Mesothelial cell of epicardium (in vitro differentiated cells): Measurements from ENCODE around the gene CHD6. TPM values are rescaled to one million over a fixed set of nuclear protein-coding genes. Genes with fewer than 3 reads are reported as not detected.

Experiments used
- DNase-seq, 2 experiments: peaks; one replicate each; pipeline ENCODE4 v3.0.0; 2021; ENCODE audit warnings: low spot score in 2 of 2; ENCODE audit not compliant: unreplicated experiment in 2 of 2
- H3K27ac Mint-ChIP-seq: 2 replicates; pipeline ENCODE4 v1.8.0; 2021; ENCODE audit warnings: mixed read lengths
- H3K27me3 Mint-ChIP-seq: 2 replicates; pipeline ENCODE4 v1.8.0; 2021; ENCODE audit warnings: low read depth, mixed read lengths
- H3K36me3 Mint-ChIP-seq: 2 replicates; pipeline ENCODE4 v1.8.0; 2021; ENCODE audit warnings: mixed read lengths
- H3K4me1 Mint-ChIP-seq: 2 replicates; pipeline ENCODE4 v1.8.0; 2021; ENCODE audit warnings: mixed read lengths
- H3K4me3 Mint-ChIP-seq: 2 replicates; pipeline ENCODE4 v1.8.0; 2021; ENCODE audit warnings: mild to moderate bottlenecking, moderate library complexity, mixed read lengths
- H3K9me3 Mint-ChIP-seq: 2 replicates; pipeline ENCODE4 v1.8.0; 2021; ENCODE audit warnings: mixed read lengths
- total RNA-seq: library from RNA; stranded (reverse); gene quantifications from 3 replicates; pipeline ENCODE4 v1.2.1, GENCODE V29; 2021
- TF ChIP-seq, protein P1 (sequence below): fragments of 200-600 bp; sonication (generic); IDR thresholded peaks from one replicate; pipeline ENCODE4 v1.5.0; 2021; ENCODE audit warnings: antibody characterized with exemption; ENCODE audit not compliant: unreplicated experiment

Gene CHD6
- total RNA-seq, 1 donor from 2014 or later = 107 TPM

DNA sequence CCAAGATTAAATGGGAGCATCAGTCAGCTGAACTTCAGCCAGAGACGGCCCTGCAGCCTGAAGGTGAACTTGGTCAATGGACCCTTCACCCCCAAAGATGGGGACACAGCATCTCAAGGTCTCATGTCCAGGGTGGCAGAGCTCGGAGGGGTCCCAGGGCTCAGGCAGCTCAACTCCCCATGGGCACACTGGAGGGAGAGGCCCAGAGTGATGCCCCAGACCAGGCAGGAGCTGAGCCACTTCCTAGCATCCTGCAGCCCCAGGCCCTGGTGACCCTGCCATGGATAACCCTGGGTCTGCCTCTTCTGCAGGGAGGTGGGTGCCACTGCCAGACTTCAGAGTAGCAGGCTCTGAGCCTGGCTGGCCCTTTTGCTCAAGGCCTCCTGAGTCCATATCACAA lies 224.1 kb downstream of the CHD6 start:
- TF ChIP-seq, protein P1, sequence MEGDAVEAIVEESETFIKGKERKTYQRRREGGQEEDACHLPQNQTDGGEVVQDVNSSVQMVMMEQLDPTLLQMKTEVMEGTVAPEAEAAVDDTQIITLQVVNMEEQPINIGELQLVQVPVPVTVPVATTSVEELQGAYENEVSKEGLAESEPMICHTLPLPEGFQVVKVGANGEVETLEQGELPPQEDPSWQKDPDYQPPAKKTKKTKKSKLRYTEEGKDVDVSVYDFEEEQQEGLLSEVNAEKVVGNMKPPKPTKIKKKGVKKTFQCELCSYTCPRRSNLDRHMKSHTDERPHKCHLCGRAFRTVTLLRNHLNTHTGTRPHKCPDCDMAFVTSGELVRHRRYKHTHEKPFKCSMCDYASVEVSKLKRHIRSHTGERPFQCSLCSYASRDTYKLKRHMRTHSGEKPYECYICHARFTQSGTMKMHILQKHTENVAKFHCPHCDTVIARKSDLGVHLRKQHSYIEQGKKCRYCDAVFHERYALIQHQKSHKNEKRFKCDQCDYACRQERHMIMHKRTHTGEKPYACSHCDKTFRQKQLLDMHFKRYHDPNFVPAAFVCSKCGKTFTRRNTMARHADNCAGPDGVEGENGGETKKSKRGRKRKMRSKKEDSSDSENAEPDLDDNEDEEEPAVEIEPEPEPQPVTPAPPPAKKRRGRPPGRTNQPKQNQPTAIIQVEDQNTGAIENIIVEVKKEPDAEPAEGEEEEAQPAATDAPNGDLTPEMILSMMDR = no peak
- H3K36me3 Mint-ChIP-seq = no peaks in the 10 kb centered on the region
- no peak for DNase-seq
- no peak overlapping the region for H3K27ac Mint-ChIP-seq
- H3K9me3 Mint-ChIP-seq = no peaks in the 10 kb centered on the region
- no peaks in the 10 kb centered on the region for H3K27me3 Mint-ChIP-seq
- no peak overlapping the region for H3K4me3 Mint-ChIP-seq
- peaks cover 21% of the 10 kb centered on the region for H3K4me1 Mint-ChIP-seq

- no peaks in the 10 kb centered on the region for H3K9me3 Mint-ChIP-seq
- TF ChIP-seq, protein P1 = no peak
- no peaks in the 10 kb centered on the region for H3K27me3 Mint-ChIP-seq
- H3K27ac Mint-ChIP-seq = peak overlapping the region; percentile 12
- peaks cover 21% of the 10 kb centered on the region for H3K4me1 Mint-ChIP-seq
- no peaks in the 10 kb centered on the region for H3K36me3 Mint-ChIP-seq
- DNase-seq = no peak
- no peak overlapping the region for H3K4me3 Mint-ChIP-seq
Measured at GRCh38 chr20:41393705-41394066, 224.5 kb downstream of the CHD6 start.

DNA sequence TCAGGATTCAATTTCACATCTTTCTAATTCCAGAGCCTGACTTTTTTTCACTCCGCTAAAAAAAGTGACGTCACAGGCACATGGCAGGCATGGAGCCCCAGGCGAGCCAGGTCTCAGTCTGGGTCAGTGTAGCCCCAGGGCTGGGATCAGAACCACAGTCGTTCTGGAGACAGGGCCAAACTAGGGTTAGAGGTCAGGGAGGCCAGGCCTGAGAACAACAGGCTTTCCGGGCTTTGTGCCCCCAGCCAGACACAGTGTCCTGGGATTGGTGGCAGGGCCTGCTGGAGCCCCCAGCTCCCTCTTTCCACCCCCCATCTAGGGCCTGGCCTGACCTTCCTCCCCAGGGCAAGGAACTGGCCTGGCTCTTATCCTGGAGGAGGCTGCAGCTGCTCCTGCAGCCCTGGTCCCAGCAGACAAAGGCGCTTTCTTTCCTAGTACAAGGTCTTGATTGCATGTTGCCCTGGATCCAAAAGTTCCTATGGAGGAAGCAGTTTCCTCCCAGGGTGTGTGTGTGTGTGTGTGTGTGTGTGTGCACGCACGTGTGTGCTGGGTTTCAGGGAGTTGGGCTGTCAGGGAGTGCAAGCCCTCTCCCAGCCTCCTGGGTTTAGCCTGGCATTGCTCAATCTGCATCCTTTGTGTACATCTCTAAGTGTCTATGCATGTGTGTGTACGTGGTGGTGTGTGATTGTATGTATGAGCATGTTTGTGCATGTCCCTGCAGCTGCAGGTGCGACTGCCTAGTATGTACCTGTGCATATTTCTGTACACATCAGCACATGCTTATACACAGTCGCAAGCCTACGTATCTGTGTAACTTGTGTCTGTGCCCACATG lies 225.1 kb downstream of the CHD6 start:
- Mint-ChIP-seq H3K27ac (no peak overlapping the region), H3K9me3 (no peaks in the 10 kb centered on the region), H3K4me3 (no peak overlapping the region), H3K36me3 (no peaks in the 10 kb centered on the region), H3K4me1 (peaks cover 21% of the 10 kb centered on the region), H3K27me3 (no peaks in the 10 kb centered on the region)
- TF ChIP-seq, protein P1 = no peak
- no peak for DNase-seq

- Mint-ChIP-seq H3K9me3 (no peaks in the 10 kb centered on the region), H3K4me3 (no peak overlapping the region), H3K27me3 (no peaks in the 10 kb centered on the region), H3K36me3 (no peaks in the 10 kb centered on the region), H3K4me1 (peaks cover 27% of the 10 kb centered on the region), H3K27ac (no peak overlapping the region)
- TF ChIP-seq, protein P1 = no peak
- no peak for DNase-seq
Measured at GRCh38 chr20:41392295-41392694, 225.9 kb downstream of the CHD6 start.

DNA sequence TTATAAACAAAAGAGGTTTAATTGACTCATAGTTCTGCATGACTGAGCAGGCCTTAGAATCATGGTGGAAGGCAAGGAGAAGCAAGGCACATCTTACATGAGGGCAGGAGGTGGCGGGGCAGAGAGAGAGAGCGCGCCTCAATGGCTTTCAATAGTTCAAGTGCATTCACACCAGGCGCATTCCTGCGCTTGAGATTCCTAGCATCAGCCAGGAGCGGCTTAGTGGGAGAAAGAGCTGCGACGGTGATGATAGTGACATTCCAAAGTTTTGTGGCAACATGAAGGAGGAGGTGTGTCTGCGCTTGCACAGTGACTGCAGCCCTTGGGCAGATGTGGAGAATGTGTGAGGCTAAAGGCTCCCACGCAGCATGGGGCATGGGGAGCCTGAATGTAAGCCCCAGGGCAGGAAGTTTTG lies 226.6 kb downstream of the CHD6 start:
- DNase-seq = no peak
- Mint-ChIP-seq H3K4me3 (no peak overlapping the region), H3K9me3 (no peaks in the 10 kb centered on the region), H3K36me3 (no peaks in the 10 kb centered on the region), H3K27ac (peak overlapping the region; percentile 61), H3K4me1 (peaks cover 34% of the 10 kb centered on the region), H3K27me3 (no peaks in the 10 kb centered on the region)
- TF ChIP-seq, protein P1 = no peak
